ENCODE measurements around the gene SETBP1.

SETBP1 gene

GRCh38 chr18:44733069-44733753, 52.5 kb downstream of the SETBP1 start:
- peak; percentile 37 to 65 for DNase-seq

GRCh38 chr18:44733754-44734465, 53.2 kb downstream of the SETBP1 start:
- peak in 1 of 2 experiments; percentile 11 for DNase-seq

- no peak for DNase-seq
These were observed 54.4 kb downstream of the SETBP1 start for GRCh38 chr18:44735096-44735495.

- no peak for DNase-seq
These were observed 56.1 kb downstream of the SETBP1 start for GRCh38 chr18:44736664-44737380.

- no peak for DNase-seq
These were observed 56.9 kb downstream of the SETBP1 start for GRCh38 chr18:44737623-44738022.

DNA sequence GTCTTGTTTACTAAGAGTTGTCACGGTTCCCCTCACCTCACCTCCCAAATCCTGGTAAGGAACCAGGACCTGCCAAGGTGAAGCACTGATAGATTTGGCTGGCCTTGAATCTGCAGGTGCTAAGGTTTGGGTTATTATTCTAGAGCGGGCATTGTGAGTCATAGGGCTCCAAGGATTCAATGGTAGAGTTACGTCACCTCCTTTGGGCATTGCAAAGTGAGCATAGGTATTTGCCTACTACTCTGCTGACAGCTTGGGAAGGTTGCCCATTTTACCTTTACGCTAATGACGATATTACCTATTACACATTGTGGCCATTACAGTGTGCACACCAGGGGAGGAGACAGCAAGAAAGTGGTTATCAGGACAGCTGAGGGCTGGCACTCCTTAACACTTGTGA, 59.3 kb downstream of the SETBP1 start:
- no peak for DNase-seq

DNA sequence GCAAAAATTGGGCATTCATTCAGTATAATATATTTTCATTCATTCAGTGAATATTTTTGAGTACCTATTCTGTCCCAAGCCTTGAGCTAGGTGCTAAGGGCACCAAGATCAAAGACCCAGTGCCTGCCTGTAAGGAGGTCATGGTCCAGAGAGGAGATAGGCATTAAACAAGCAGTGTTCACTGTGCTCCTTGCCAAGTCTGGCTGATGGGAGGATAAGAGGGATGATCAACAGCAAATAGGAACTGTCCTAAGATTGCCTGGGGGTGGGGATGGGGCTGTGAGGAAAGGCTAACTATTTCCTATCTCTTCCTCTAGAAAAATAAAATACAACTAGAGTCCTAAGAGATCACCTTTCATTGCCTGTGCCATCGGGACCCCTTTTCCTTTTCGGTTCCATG, 60.4 kb downstream of the SETBP1 start:
- no peak for DNase-seq

- DNase-seq = no peak
These were observed 60.8 kb downstream of the SETBP1 start for GRCh38 chr18:44741511-44741910.

DNA sequence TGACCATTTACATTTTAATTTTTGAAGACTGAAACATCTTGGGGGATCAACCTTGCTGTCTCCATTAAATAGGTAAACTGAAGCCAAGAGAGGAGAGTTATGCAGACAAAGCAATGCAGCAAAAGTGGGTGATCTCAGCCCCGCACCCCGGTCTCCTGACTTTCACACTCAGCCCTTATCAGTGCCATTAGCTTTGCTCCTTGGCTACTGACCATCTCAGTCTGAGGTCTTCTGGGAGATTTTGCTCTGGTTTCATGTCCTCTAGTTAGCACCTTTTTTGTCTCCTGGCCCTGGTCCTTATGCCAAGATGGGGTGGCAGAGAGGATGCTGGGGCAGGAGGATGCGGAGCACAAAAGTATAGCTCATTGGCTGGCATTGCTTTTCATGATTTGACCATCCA, 61.4 kb downstream of the SETBP1 start:
- DNase-seq = no peak

DNA sequence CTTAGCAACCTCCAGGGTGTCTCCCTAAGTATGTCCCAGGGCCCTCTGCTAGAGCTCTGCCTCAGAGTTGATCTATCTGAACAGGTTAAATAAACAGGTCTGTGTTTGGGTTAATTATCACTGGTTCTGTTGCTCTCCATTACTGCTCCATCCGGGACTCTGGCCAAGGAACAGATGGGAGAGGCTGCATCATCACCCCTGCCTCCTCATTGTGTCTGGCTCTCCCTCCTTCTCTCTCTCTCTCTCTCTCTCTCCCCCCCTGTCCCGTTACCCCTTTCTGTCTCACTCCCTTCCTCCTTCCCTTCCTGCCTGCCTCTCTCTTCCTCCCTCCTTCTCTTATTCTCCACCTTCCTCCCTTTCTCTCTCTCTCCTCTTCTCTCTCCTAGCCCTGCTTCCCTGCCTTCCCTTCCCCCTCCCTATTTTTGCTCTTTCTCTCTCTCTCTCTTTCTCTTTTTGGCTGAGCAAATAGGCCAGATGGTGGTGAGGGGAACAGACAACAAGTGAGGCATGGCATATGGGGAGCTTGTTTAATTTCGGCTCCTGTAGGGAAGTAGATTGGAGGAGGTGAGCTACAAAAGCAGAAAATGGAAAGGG, 62.1 kb downstream of the SETBP1 start:
- DNase-seq = no peak

- DNase-seq = no peak
These were observed 62.9 kb downstream of the SETBP1 start for GRCh38 chr18:44743631-44744030.

DNA sequence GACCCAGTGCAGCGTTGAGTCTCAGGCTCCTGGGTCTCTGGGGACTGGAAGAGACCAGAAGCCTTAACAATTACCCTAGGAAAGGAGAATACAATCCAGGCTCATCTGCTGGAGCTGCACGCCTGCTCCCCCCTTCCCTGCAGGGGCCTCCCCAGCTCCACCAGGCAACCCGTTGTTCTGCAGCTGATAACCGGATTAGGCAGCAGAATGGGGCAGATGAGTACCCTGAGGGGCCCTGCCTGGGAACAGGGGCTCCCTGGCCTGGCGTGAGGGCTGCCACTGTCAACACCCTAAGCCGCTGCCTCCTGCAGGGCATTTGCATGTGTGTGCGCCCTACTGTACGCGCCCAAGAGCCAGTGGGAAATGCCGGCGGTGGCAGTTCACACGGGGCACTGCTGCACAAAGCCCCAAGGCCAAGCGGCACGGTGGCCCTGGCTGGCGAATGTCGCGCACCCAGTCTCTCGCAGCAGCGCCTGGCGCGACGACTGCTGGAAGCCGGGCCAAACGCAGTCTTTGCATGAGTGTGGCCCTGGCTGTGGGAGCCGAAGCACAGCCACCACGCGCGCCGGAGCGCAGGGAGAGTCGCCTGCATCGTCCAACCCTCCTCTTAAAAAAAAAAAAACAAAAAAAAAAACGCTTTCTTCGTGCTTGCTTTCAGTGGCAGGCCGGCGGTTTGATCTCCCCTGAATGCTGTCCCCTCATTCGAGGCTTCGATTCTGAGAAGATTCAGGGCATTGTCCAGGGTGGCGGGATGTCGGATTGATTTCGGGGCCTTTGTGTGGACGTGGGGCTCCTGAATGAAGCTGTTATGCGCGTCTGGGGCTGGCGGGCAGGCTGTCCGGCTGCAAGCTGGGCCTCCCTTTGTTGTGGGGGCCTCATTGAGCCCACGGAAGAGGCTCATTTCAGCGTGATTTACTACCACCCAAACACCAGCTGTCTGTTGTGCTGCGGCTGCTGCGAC, 63.8 kb downstream of the SETBP1 start:
- no peak for DNase-seq

GRCh38 chr18:44747157-44747556, 66.5 kb downstream of the SETBP1 start:
- no peak for DNase-seq

GRCh38 chr18:44748582-44748981, 67.9 kb downstream of the SETBP1 start:
- no peak for DNase-seq

GRCh38 chr18:44750774-44751173, 70.1 kb downstream of the SETBP1 start:
- no peak for DNase-seq

- no peak for DNase-seq
These were observed 73.9 kb downstream of the SETBP1 start for GRCh38 chr18:44754567-44754966.

GRCh38 chr18:44758861-44759631, 78.4 kb downstream of the SETBP1 start:
- peak; percentile 63 to 75 for DNase-seq

DNA sequence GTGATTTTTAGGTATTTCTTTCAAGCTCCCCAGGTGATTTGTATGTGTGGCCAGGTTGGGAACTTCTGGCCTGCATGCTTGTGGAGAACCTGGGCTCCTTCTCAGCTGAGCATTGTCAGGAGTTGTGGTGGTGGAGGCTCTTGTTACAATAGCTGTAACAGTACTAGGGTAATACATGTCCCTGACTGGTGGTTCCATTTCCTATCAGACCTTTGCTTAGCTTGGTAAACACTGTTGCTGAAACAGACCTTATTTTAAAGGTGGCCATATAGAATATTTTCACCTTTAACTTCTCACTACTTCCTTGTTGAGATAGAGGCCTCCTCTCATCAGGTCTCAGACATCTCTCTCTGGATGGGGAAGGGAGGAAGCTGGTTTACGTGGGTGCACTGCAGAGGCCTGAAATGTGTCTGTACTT, 79.2 kb downstream of the SETBP1 start:
- peak; percentile 6 to 18 for DNase-seq

GRCh38 chr18:44761812-44762211, 81.1 kb downstream of the SETBP1 start:
- no peak for DNase-seq

- no peak for DNase-seq
These were observed 82.6 kb downstream of the SETBP1 start for GRCh38 chr18:44763327-44763726.

DNA sequence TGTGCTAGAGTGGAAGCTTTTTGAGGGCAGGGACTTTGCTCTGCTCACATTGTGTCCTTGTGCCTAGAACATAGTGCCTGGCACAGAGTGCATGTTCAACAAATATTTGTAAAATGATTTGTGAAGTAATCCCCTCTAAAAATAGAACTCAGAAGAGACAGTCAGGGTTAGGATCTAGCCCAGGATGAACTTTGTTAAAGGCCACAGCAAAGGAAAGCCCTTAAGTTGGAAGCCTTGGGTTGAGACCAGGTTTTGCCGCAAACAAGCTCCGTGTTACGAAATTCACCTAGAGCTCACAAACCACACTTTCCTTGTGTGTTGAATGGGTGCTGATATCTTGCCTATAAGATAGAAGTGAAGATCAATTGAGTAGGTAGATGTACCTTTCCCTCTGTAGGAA, 84.2 kb downstream of the SETBP1 start:
- no peak for DNase-seq

- DNase-seq = no peak
These were observed 84.8 kb downstream of the SETBP1 start for GRCh38 chr18:44765456-44765855.
